Activated naive CD4-positive, alpha-beta T cell treated with anti-CD3 and anti-CD28 coated beads, Interleukin-2, amount 10 ng/mL, durations not matched to agents 7 days and 5 days (primary cell): ENCODE results near the gene ARHGEF3.
"Not testable (repeated sequence)": the region's sequence is repeated elsewhere in the genome, so short reads cannot be mapped to it uniquely, and the experiment has no call there.

Source experiments
- CTCF ChIA-PET: fragments of 350-600 bp; sonication (Branson Sonifier 250); formaldehyde crosslinking; loops from one replicate; lab custom pipeline; 2021; ENCODE audit warnings: antibody characterized with exemption; lab: Charles Lee
- DNase-seq: peaks from one replicate; pipeline ENCODE4 v3.0.0-alpha.2; 2020
- H3K27ac Mint-ChIP-seq: one replicate; pipeline ENCODE4 v1.8.0; 2021; ENCODE audit warnings: mild to moderate bottlenecking, moderate library complexity, mixed read lengths
- H3K27me3 Mint-ChIP-seq: one replicate; pipeline ENCODE4 v1.8.0; 2021; ENCODE audit warnings: mild to moderate bottlenecking, mixed read lengths
- H3K36me3 Mint-ChIP-seq: one replicate; pipeline ENCODE4 v1.8.0; 2021; ENCODE audit warnings: mixed read lengths
- H3K4me1 Mint-ChIP-seq: one replicate; pipeline ENCODE4 v1.8.0; 2021; ENCODE audit warnings: mixed read lengths
- H3K4me3 Mint-ChIP-seq: one replicate; pipeline ENCODE4 v1.8.0; 2021; ENCODE audit warnings: mild to moderate bottlenecking, moderate library complexity, mixed read lengths
- H3K9me3 Mint-ChIP-seq: one replicate; pipeline ENCODE4 v1.8.0; 2021; ENCODE audit warnings: mixed read lengths

The ARHGEF3 gene

DNA sequence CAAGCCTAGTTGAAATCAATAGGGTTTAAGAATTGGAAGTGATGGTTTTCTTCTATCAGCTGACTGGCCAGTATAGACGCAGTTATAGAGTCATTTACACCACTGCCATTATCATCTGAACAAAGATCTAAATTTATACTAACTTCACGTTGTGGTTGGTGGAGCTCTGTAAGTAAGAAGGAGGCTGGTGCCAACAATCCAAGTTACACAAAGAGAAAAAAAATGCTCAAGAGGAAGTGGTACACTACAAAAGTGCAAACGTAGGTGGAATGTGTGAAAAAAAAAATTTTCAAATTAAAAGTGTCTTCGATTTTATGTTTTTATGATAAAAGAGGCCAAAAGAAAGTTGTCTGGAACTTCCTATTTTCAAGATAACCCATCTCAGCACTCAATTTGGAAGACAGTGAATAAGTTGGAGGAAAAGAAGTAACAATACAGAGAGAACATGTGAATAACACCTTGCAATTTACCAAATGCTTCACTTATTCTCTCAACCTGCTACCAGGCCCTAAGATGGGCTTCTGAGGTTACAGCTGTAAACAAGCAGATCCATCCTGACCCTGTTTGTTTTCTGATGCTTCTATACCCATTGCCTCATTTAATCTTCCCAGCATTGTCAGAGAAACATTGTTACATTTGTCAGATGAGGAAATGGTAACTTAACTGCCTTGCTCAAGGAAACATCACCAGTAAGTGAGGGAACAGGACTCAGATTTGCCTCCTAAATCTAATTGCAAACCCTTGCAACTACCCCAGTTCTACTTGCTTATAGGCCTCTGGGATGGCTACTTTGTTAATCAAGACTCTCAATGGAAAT, 106.7 kb downstream of the ARHGEF3 start:
- no peak for DNase-seq
- Mint-ChIP-seq H3K27me3 (peaks cover under 1% of the 10 kb centered on the region), H3K36me3 (no peaks in the 10 kb centered on the region), H3K4me3 (no peak overlapping the region), H3K9me3 (no peaks in the 10 kb centered on the region), H3K27ac (peak overlapping the region; percentile 29), H3K4me1 (peaks cover 48% of the 10 kb centered on the region)
- CTCF ChIA-PET: interaction anchor here (0.7 to 4.8 kb wide), 4 partner anchors 29 to 293 kb away, joined by 3 to 25 read pairs (median 4); no protein-coding TSS in a partner anchor

GRCh38 chr3:56693750-56694149, 108.0 kb downstream of the ARHGEF3 start:
- H3K9me3 Mint-ChIP-seq: no peaks in the 10 kb centered on the region
- CTCF ChIA-PET: interaction anchor here (1.0 to 4.8 kb wide), 5 partner anchors 8 to 305 kb away, joined by 3 to 25 read pairs (median 5); partner anchors contain the start of gene TASOR
- peaks cover 46% of the 10 kb centered on the region for H3K4me1 Mint-ChIP-seq
- H3K27me3 Mint-ChIP-seq: no peaks in the 10 kb centered on the region
- no peak overlapping the region for H3K27ac Mint-ChIP-seq
- DNase-seq: no peak
- no peaks in the 10 kb centered on the region for H3K36me3 Mint-ChIP-seq
- no peak overlapping the region for H3K4me3 Mint-ChIP-seq

DNA sequence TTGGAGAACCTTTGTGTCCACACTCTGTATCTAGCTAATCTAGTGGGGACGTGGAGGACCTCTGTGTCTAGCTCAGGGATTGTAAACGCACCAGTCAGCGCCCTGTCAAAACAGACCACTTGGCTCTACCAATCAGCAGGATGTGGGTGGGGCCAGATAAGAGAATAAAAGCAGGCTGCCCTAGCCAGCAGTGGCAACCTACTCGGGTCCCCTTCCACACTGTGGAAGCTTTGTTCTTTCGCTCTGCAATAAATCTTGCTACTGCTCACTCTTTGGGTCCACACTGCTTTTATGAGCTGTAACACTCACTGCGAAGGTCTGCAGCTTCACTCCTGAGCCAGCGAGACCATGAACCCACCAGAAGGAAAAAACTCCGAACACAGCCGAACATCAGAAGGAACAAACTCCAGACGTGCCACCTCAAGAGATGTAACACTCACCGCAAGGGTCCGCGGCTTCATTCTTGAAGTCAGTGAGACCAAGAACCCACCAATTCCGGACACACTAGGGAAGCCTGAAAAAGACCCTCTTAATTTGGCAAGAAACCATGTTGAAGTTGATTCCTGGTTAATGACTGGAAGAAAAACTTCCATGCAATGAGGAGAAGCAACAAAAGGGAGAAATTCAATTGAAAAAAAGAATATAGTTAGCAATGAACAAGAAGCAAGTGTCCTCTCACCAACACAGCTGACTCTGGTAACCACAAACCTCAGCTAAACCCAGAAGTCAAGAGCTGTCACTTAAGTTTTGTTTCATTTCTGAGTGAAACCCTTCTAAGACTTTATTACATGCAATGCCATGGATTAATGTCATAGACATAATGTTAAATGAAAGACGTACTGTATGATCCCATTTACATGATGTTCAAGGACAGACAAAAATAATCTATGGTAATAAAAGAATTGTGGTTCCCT, 109.0 kb downstream of the ARHGEF3 start:
- peak overlapping the region; percentile 70 for H3K4me3 Mint-ChIP-seq
- not testable (repeated sequence) for H3K9me3 Mint-ChIP-seq, H3K36me3 Mint-ChIP-seq, H3K27me3 Mint-ChIP-seq
- peak overlapping the region; percentile 86 for H3K27ac Mint-ChIP-seq
- CTCF ChIA-PET: interaction anchor here (0.6 to 4.8 kb wide), 8 partner anchors 9 to 1133 kb away, joined by 3 to 25 read pairs (median 4); partner anchors contain the start of gene TASOR
- DNase-seq: peak; percentile 71
- H3K4me1 Mint-ChIP-seq: peaks cover 46% of the 10 kb centered on the region

- H3K27ac Mint-ChIP-seq, H3K27me3 Mint-ChIP-seq, H3K36me3 Mint-ChIP-seq, DNase-seq, H3K4me3 Mint-ChIP-seq, H3K9me3 Mint-ChIP-seq: not testable (repeated sequence)
- CTCF ChIA-PET: interaction anchor here (1.7 to 4.8 kb wide), 3 partner anchors 10 to 296 kb away, joined by 4 to 25 read pairs (median 9); no protein-coding TSS in a partner anchor
- peaks cover 46% of the 10 kb centered on the region for H3K4me1 Mint-ChIP-seq
Observed at GRCh38 chr3:56692001-56692365, 109.8 kb downstream of the ARHGEF3 start.

- Mint-ChIP-seq H3K4me1 (peaks cover 42% of the 10 kb centered on the region), H3K36me3 (no peaks in the 10 kb centered on the region), H3K27me3 (no peaks in the 10 kb centered on the region), H3K27ac (no peak overlapping the region), H3K9me3 (no peaks in the 10 kb centered on the region), H3K4me3 (no peak overlapping the region)
- no peak for DNase-seq
- CTCF ChIA-PET: no interaction called here
Observed at GRCh38 chr3:56691165-56692000, 110.4 kb downstream of the ARHGEF3 start.

DNA sequence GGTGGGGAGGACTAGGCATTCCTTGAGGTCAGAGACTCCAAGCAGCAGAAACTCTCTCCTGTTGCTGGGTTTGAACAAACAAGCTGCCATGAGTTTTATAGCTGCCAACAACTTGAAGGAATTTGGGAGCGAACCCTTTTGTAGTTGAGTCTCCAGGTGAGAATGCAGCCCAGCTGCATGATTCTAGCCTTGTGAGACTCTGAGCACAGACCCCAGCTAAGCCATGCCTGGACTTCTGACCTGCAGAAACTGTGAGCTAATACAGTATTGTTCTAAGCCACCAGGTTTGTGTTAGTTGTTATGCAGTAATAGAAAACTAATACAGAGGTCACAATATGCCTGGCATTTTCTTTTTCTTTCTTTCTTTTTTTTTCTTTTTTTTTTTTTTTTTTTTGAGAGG, 112.4 kb downstream of the ARHGEF3 start:
- CTCF ChIA-PET: no interaction called here
- Mint-ChIP-seq H3K4me1 (peaks cover 24% of the 10 kb centered on the region), H3K27ac (no peak overlapping the region), H3K36me3 (peaks cover 5% of the 10 kb centered on the region), H3K27me3 (no peaks in the 10 kb centered on the region), H3K4me3 (no peak overlapping the region), H3K9me3 (peaks cover under 1% of the 10 kb centered on the region)
- DNase-seq: no peak

- peaks cover 6% of the 10 kb centered on the region for H3K9me3 Mint-ChIP-seq
- peaks cover 12% of the 10 kb centered on the region for H3K36me3 Mint-ChIP-seq
- H3K4me3 Mint-ChIP-seq: no peak overlapping the region
- DNase-seq: no peak
- CTCF ChIA-PET: no interaction called here
- H3K27me3 Mint-ChIP-seq: no peaks in the 10 kb centered on the region
- peaks cover 22% of the 10 kb centered on the region for H3K4me1 Mint-ChIP-seq
- H3K27ac Mint-ChIP-seq: no peak overlapping the region
Observed at GRCh38 chr3:56688191-56688590, 113.6 kb downstream of the ARHGEF3 start.

GRCh38 chr3:56684029-56684428, 117.7 kb downstream of the ARHGEF3 start:
- peak overlapping the region; percentile 21 for H3K4me3 Mint-ChIP-seq
- peaks cover 41% of the 10 kb centered on the region for H3K4me1 Mint-ChIP-seq
- peaks cover 40% of the 10 kb centered on the region for H3K36me3 Mint-ChIP-seq
- H3K9me3 Mint-ChIP-seq: peaks cover 8% of the 10 kb centered on the region
- DNase-seq: no peak
- peak overlapping the region; percentile 89 for H3K27ac Mint-ChIP-seq
- CTCF ChIA-PET: no interaction called here
- H3K27me3 Mint-ChIP-seq: peaks cover 6% of the 10 kb centered on the region

- peaks cover 45% of the 10 kb centered on the region for H3K4me1 Mint-ChIP-seq
- H3K27me3 Mint-ChIP-seq: peaks cover 6% of the 10 kb centered on the region
- DNase-seq: peak; percentile 89
- H3K9me3 Mint-ChIP-seq: peaks cover 8% of the 10 kb centered on the region
- peak within 1 kb of the TSS; percentile 92 for H3K4me3 Mint-ChIP-seq
- peak within 1 kb of the TSS; percentile 98 for H3K27ac Mint-ChIP-seq
- peaks cover 47% of the 10 kb centered on the region for H3K36me3 Mint-ChIP-seq
- CTCF ChIA-PET: interaction anchor here (1.5 to 1.6 kb wide), 2 partner anchors 10 to 19 kb away, joined by 5 to 6 read pairs; no protein-coding TSS in a partner anchor
Observed at GRCh38 chr3:56683122-56683817, 118.5 kb downstream of the ARHGEF3 start, which contains the start of gene TASOR. TSS of gene TASOR (minus strand) at chr3:56683265. CDS start at chr3:56683006, 259 bp downstream.

DNA sequence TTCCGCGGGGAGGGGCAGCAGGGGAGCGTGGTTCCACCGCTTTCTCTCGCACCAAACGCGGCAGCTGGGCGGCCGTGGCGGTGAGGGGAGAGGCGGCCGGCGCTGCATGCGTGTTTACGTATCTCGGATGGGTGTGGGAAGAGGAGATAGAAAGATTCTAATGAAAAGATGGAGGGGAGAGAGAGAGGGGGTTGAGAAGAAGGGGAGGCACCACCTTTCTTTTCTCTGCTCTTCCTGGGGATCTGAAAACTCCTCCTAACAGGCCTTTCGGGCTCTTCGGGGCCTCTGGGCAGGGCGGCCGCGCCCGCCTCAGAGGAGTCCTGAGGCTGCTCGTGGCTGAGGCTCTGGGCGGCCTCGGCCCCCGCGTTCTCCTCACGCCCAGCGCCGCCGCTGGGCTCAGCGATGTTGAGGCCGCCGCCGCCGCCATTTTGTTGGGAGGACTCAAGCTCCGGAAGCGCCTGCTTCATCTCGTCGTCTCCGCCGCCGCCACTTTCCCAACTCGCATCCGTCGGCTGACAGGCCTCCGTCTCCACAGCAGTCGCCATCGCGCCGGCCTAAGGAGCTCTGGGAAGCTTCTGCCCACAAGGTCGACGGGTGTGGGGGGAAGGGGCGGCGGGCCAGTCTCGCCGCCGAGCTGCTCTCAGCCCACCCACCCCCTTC, 119.2 kb downstream of the ARHGEF3 start:
- Mint-ChIP-seq H3K4me1 (peaks cover 48% of the 10 kb centered on the region), H3K36me3 (peaks cover 50% of the 10 kb centered on the region), H3K27me3 (peaks cover 6% of the 10 kb centered on the region), H3K4me3 (peak overlapping the region; percentile 92), H3K27ac (peak overlapping the region; percentile 98), H3K9me3 (peaks cover 8% of the 10 kb centered on the region)
- CTCF ChIA-PET: interaction anchor here (1.5 to 1.6 kb wide), 2 partner anchors 11 to 20 kb away, joined by 5 to 6 read pairs; no protein-coding TSS in a partner anchor
- DNase-seq: peak; percentile 86

- peaks cover 52% of the 10 kb centered on the region for H3K4me1 Mint-ChIP-seq
- no peak for DNase-seq
- H3K9me3 Mint-ChIP-seq: peaks cover 8% of the 10 kb centered on the region
- CTCF ChIA-PET: interaction anchor here (1.5 to 1.6 kb wide), 2 partner anchors 11 to 20 kb away, joined by 5 to 6 read pairs; no protein-coding TSS in a partner anchor
- peak overlapping the region; percentile 98 for H3K27ac Mint-ChIP-seq
- H3K27me3 Mint-ChIP-seq: peaks cover 6% of the 10 kb centered on the region
- peak overlapping the region; percentile 92 for H3K4me3 Mint-ChIP-seq
- peaks cover 56% of the 10 kb centered on the region for H3K36me3 Mint-ChIP-seq
Observed at GRCh38 chr3:56681984-56682461, 119.7 kb downstream of the ARHGEF3 start.

DNA sequence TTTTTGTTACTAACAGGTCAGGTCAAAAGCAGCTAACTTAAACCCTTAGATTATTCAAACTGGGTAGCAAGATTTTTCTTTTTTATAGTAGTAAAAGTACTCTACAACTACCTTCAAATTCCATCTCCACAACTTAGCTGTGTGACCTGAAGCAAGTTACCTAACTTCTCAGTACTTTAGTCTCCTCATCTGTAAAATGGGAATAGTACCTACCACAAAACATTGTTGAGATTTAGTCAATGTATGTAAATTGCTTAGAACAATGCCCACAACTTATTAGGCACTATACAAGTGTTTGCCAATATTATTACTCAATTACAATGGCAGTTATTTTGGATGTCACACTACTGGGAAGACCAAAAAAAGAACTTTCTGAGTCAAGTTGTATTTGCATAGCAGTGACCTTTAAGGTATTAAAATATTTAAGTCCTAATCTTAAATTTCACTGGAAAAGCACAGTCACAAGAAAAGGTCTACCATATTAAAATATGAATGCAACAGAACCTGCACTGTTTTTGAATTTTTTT, 121.6 kb downstream of the ARHGEF3 start:
- Mint-ChIP-seq H3K36me3 (peaks cover 59% of the 10 kb centered on the region), H3K4me3 (no peak overlapping the region), H3K27ac (no peak overlapping the region), H3K4me1 (peaks cover 52% of the 10 kb centered on the region), H3K9me3 (peaks cover 8% of the 10 kb centered on the region), H3K27me3 (peaks cover 6% of the 10 kb centered on the region)
- no peak for DNase-seq
- CTCF ChIA-PET: no interaction called here
